NCI-H345 treated with DMSO at 0.1 percent for 48 hours (cell line): ENCODE data around the gene IL16.
"Not testable (repeated sequence)": the region's sequence is repeated elsewhere in the genome, so short reads cannot be mapped to it uniquely, and the experiment has no call there.

ENCODE experiments used
- DNase-seq: peaks from one replicate; lab custom pipeline; 2025; ENCODE audit not compliant: unreplicated experiment; lab: John Stamatoyannopoulos, UW

The IL16 gene

GRCh38 chr15:81199031-81199779 lies 2.5 kb downstream of the IL16 start:
- DNase-seq, result no peak

- DNase-seq, result no peak
These were observed 9.3 kb downstream of the IL16 start for GRCh38 chr15:81206018-81206417.

GRCh38 chr15:81207987-81208386 lies 11.3 kb downstream of the IL16 start:
- DNase-seq, result not testable (repeated sequence)

- no peak for DNase-seq
These were observed 13.0 kb downstream of the IL16 start for GRCh38 chr15:81209635-81210034.

GRCh38 chr15:81211376-81211775 lies 14.7 kb downstream of the IL16 start:
- DNase-seq, result no peak

GRCh38 chr15:81213982-81214381 lies 17.3 kb downstream of the IL16 start:
- DNase-seq, result no peak

- DNase-seq, result no peak
These were observed 18.9 kb downstream of the IL16 start for GRCh38 chr15:81215531-81215930.

- no peak for DNase-seq
These were observed 19.3 kb downstream of the IL16 start for GRCh38 chr15:81215983-81216382.

- DNase-seq, result no peak
These were observed 19.7 kb downstream of the IL16 start for GRCh38 chr15:81216422-81216821.

- DNase-seq, result no peak
These were observed 24.8 kb downstream of the IL16 start for GRCh38 chr15:81221449-81221848.

- no peak for DNase-seq
These were observed 25.3 kb downstream of the IL16 start for GRCh38 chr15:81222007-81222406.

GRCh38 chr15:81223346-81223971 lies 26.8 kb downstream of the IL16 start:
- no peak for DNase-seq

- no peak for DNase-seq
These were observed 27.6 kb downstream of the IL16 start for GRCh38 chr15:81224232-81224631.

- no peak for DNase-seq
These were observed 28.5 kb downstream of the IL16 start for GRCh38 chr15:81225161-81225671.

- DNase-seq, result no peak
These were observed 31.0 kb downstream of the IL16 start for GRCh38 chr15:81227716-81228115.

- DNase-seq, result no peak
These were observed 32.9 kb downstream of the IL16 start for GRCh38 chr15:81229586-81229985.

GRCh38 chr15:81235276-81236123 lies 38.8 kb downstream of the IL16 start:
- no peak for DNase-seq

GRCh38 chr15:81239190-81239589 lies 42.5 kb downstream of the IL16 start:
- no peak for DNase-seq

- DNase-seq, result no peak
These were observed 46.1 kb downstream of the IL16 start for GRCh38 chr15:81242778-81243177.

GRCh38 chr15:81244306-81244705 lies 47.6 kb downstream of the IL16 start:
- no peak for DNase-seq

- no peak for DNase-seq
These were observed 57.2 kb downstream of the IL16 start for GRCh38 chr15:81253846-81254245.
